GM12878 (cell line): ENCODE results near the gene UBTF. TPM values are rescaled to one million over a fixed set of nuclear protein-coding genes. Genes with fewer than 3 reads are reported as not detected.
A peak's percentile ranks its signal among the peaks of the same experiment; 100 is the strongest.

Experiments used
- ATAC-seq: fragments of 200-7000 bp; cut with Tn5 transposase; 3 replicates; pipeline ENCODE4 v1.9.1; 2020; ENCODE audit warnings: mild to moderate bottlenecking, moderate library complexity
- BruUV-seq: library from RNA; stranded (reverse); fragments of 400-500 nt; replicated peaks from 2 replicates; lab custom pipeline; 2021; lab: Mats Ljungman, UMichigan
- CTCF ChIA-PET: fragments of 300-600 bp; sonication (Branson Sonifier 250); formaldehyde crosslinking; extraction: SDS; loops from one replicate; lab custom pipeline; 2021; ENCODE audit warnings: inconsistent platforms; lab: Yijun Ruan, JAX
- POLR2A ChIA-PET: fragments of 350-600 bp; formaldehyde crosslinking; extraction: SDS; loops from one replicate; lab custom pipeline; 2021; ENCODE audit warnings: inconsistent platforms; lab: Charles Lee
- RAD21 ChIA-PET: fragments of 300-600 bp; sonication (Branson Sonifier 250); formaldehyde crosslinking; loops from one replicate; lab custom pipeline; 2023; ENCODE audit warnings: antibody characterized with exemption; ENCODE audit not compliant: unreplicated experiment; lab: Charles Lee
- SMC1A ChIA-PET: fragments of 300-600 bp; sonication (Branson Sonifier 250); formaldehyde crosslinking; loops from one replicate; lab custom pipeline; 2023; ENCODE audit not compliant: unreplicated experiment, uncharacterized antibody; lab: Charles Lee
- DNase-seq: peaks from one replicate; pipeline ENCODE4 v3.0.0-alpha.2; 2011; ENCODE audit warnings: low read depth, low spot score
- FAIRE-seq: peaks from 3 replicates; lab custom pipeline; 2011; peaks lifted over from hg19 to GRCh38; lab: Jason Lieb, UNC
- H2AFZ ChIP-seq: 2 replicates; pipeline ENCODE4 v1.6.0; 2011; ENCODE audit warnings: low read depth, low read length, control low read depth; ENCODE audit not compliant: control insufficient read depth
- H3K27ac ChIP-seq: 2 replicates; pipeline ENCODE4 v1.5.1; 2011; ENCODE audit warnings: control low read depth; ENCODE audit not compliant: control insufficient read depth, insufficient read depth
- H3K27me3 ChIP-seq, 2 experiments: replicated peaks in 1 of 2; 2 replicates each; pipeline versions ENCODE4 v1.6.0 to v1.6.1; 2011; ENCODE audit warnings: low read length in 1 of 2; ENCODE audit not compliant: control insufficient read depth in 2 of 2, insufficient read depth in 2 of 2
- H3K36me3 ChIP-seq, 2 experiments: 2 replicates each; pipeline ENCODE4 v1.5.1; 2011; ENCODE audit warnings: low read length in 1 of 2; ENCODE audit not compliant: control insufficient read depth in 2 of 2, insufficient read depth in 2 of 2
- H3K4me1 ChIP-seq: 2 replicates; pipeline ENCODE4 v1.6.1; 2011; ENCODE audit warnings: mild to moderate bottlenecking, low read length, moderate library complexity, mixed read lengths; ENCODE audit not compliant: control insufficient read depth, insufficient read depth
- H3K4me2 ChIP-seq: 2 replicates; pipeline ENCODE4 v1.6.0; 2011; ENCODE audit warnings: control low read depth; ENCODE audit not compliant: control insufficient read depth, insufficient read depth
- H3K4me3 ChIP-seq: fragments of 200-600 bp; sonication (generic); 2 replicates; pipeline ENCODE4 v1.5.1; 2016
- H3K79me2 ChIP-seq: 2 replicates; pipeline ENCODE4 v1.6.0; 2011; ENCODE audit warnings: low read length; ENCODE audit not compliant: control insufficient read depth, insufficient read depth
- H3K9ac ChIP-seq: 2 replicates; pipeline ENCODE4 v1.8.0; 2011; ENCODE audit warnings: low read length, control low read depth, mixed read lengths; ENCODE audit not compliant: control insufficient read depth, insufficient read depth
- H3K9me3 ChIP-seq: replicated peaks from 3 replicates; pipeline ENCODE4 v1.5.1; 2011; ENCODE audit warnings: mild to moderate bottlenecking, low read length; ENCODE audit not compliant: control insufficient read depth, insufficient read depth
- H4K20me1 ChIP-seq: 2 replicates; pipeline ENCODE4 v1.6.0; 2011; ENCODE audit not compliant: control insufficient read depth, insufficient read depth
- ASH2L ChIP-seq: fragments of 300-600, 200-600 bp; sonication (generic); IDR thresholded peaks from 2 replicates; pipeline ENCODE4 v1.6.1; 2017; ENCODE audit warnings: low read depth, mild to moderate bottlenecking, borderline replicate concordance
- ESRRA ChIP-seq: IDR thresholded peaks from 2 replicates; pipeline ENCODE4 v1.6.1; 2012; ENCODE audit warnings: mild to moderate bottlenecking, low read length, improper control_type of control experiment
- JUND ChIP-seq: IDR thresholded peaks from 2 replicates; pipeline ENCODE4 v1.6.1; 2012; ENCODE audit warnings: low read depth, mild to moderate bottlenecking, low read length, improper control_type of control experiment, moderate library complexity
- POLR2AphosphoS2 ChIP-seq: IDR thresholded peaks from 2 replicates; pipeline ENCODE4 v1.6.1; 2011; ENCODE audit warnings: low read depth, mild to moderate bottlenecking, low read length, improper control_type of control experiment, moderate library complexity
- POLR2AphosphoS5 ChIP-seq: IDR thresholded peaks from 2 replicates; pipeline ENCODE4 v1.6.1; 2011; ENCODE audit warnings: mild to moderate bottlenecking, low read length, inconsistent platforms
- SUZ12 ChIP-seq: fragments of 200-600 bp; sonication (generic); IDR thresholded peaks from one replicate; pipeline ENCODE4 v1.6.1; 2018; ENCODE audit warnings: antibody characterized with exemption, mild to moderate bottlenecking; ENCODE audit not compliant: unreplicated experiment
- ZNF24 ChIP-seq: fragments of 450-650 bp; IDR thresholded peaks from 2 replicates; pipeline ENCODE4 v1.6.1; 2017; ENCODE audit warnings: antibody characterized with exemption, mild to moderate bottlenecking
- WGBS: methylation state at CpG from one replicate; pipeline ENCODE4 v1.1.6; 2016; ENCODE audit warnings: low lambda C conversion rate; ENCODE audit not compliant: insufficient replicate concordance, insufficient coverage; ENCODE audit errors: missing lambda C conversion rate; 5-methylcytosine and 5-hydroxymethylcytosine counted together
- in situ Hi-C: fragments of 300-500 bp; cut with MboI; formaldehyde crosslinking; loops from 9 replicates; pipeline ENCODE4 v1.14.3; 2018; ENCODE audit warnings: mixed read lengths
- intact Hi-C: fragments of 100-400 bp; cut with micrococcal nuclease; formaldehyde crosslinking; loops from one replicate; pipeline ENCODE4 v1.14.2; 2022; ENCODE audit not compliant: unreplicated experiment
- polyA plus RNA-seq, 11 experiments: library from polyadenylated mRNA; depleted of rRNA in 4 of 11; unstranded in 6 of 11; stranded (reverse) in 5 of 11; fragments of >200 nt; fragmentation: Nextera tagmentation in 4 of 11; fragmentation: Illumina TruSeq in 1 of 11; extraction: Ambion mirVana in 4 of 11; extraction: Trizol in 1 of 11; gene quantifications; 1 replicate in 1 of 11; 2 replicates in 10 of 11; pipeline versions ENCODE4 v1.2.1 to v1.2.3, GENCODE V29; 2011 to 2016; ENCODE audit warnings: inconsistent platforms in 2 of 11, missing spikeins in 2 of 11, low read depth in 1 of 11
- total RNA-seq, 4 experiments: library from RNA; depleted of rRNA in 3 of 4; stranded (reverse); fragments of >200 nt in 3 of 4; fragmentation: Illumina TruSeq in 1 of 4; extraction: Trizol in 1 of 4; gene quantifications; 2 replicates each; pipeline versions ENCODE4 v1.2.1 to v1.2.3, GENCODE V29; 2013 to 2021
- TF ChIP-seq, protein P1 (sequence below): fragments of 150-350 bp; IDR thresholded peaks from 2 replicates; pipeline ENCODE4 v1.6.1; 2016; ENCODE audit warnings: low read depth, low read length

UBTF gene
- total and polyA plus RNA-seq, 10 of the 15 experiments (the other 5 are each of a cell fraction or from before 2014, with no cell fraction given), result 2.2 to 124 (median 79.6) TPM

DNA sequence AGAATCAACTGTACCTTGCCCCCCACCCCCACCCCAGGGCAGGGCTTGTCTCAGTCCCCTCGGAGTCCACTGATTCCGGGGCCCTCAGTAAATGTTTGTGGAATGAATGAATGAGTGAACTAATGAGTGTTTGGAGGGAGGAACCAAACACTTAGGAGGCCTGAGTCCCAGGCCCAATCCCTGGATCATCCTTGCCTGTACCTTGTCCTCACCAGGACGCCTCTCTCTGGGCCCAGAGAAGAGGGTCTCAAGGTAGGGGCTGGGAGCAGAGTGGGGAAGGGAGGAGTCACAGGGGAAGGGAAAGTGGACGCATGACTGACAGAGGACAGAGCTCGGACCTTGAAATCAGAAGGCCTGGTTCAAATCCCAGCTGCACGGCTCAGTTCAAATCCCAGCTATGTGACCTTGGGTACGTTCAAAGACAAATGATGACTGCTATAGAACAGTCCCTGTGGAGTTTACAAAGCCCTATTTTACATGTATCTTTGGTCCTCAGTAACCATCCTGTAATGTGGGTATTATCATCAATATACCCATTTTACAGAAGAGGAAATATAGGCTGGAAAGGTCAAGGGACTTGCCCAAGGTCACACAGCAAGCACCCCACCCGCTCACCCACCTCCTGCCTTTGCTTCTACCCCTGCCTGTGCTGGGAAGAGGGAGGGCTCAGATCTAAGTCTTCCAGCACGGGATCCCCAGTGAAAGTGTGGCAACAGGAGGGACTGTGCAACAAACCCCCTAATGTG is 30.2 kb upstream of the UBTF start:
- in situ Hi-C loops, result no loop called here

DNA sequence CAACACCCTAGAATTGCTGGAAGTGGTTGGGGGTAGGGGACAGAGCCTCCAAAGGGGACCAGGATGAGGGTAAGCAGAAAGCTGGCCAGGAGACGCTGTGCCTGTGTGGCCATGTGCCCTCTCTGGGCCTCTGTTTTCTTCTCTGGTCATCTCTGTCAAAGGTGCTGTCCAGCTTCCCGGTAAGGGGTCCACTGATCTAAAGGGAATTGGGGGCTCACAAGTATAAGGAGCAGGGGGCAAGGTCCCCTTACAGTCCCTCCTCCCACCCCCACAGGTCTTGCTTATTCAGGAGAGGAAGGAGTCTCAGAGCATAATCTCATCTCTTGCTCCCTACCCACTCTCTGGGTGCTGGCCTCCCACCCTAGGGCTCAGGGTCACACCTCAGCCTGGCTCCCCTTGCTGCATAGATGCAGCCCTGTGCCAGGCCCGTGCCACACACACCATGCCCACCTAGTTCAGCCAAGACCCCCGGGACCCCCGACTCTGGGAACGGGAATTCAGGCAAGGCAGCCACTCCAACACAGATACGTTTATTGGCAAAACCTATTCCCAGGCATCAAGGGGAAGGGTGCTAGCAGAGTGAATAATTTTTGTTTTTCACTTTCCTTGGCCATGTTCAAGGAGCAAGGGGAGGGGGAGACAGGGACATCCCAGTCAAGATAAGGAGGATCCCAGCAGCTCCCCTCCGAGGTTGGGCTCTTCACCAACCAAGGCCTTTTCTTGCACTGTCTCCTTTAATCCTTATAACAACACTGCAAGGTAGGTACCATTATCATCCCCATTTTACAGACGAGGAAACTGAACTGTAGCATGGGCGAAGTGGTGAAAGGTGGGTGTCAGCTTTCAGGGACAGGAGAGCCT is 28.6 kb upstream of the UBTF start:
- Histone ChIP-seq H3K9me3 (no peaks in the 10 kb centered on the region), H3K4me1 (peaks cover 36% of the 10 kb centered on the region), H2AFZ (no peak overlapping the region; the same call in 1 of the 2 replicates), H3K4me2 (peak overlapping the region; percentile 25; the same call in 1 of the 2 replicates), H3K9ac (no peak overlapping the region), H3K27me3 (no peaks in the 10 kb centered on the region), H3K4me3 (no peak overlapping the region), H3K79me2 (no peaks in the 10 kb centered on the region), H4K20me1 (no peaks in the 10 kb centered on the region), H3K27ac (no peak overlapping the region), H3K36me3 (no peaks in the 10 kb centered on the region)
- RAD21 ChIA-PET, result interaction anchor here (1.6 kb wide), 1 partner anchor 32 kb away, joined by 6 read pairs; no protein-coding TSS in a partner anchor
- TF ChIP-seq, protein P1, sequence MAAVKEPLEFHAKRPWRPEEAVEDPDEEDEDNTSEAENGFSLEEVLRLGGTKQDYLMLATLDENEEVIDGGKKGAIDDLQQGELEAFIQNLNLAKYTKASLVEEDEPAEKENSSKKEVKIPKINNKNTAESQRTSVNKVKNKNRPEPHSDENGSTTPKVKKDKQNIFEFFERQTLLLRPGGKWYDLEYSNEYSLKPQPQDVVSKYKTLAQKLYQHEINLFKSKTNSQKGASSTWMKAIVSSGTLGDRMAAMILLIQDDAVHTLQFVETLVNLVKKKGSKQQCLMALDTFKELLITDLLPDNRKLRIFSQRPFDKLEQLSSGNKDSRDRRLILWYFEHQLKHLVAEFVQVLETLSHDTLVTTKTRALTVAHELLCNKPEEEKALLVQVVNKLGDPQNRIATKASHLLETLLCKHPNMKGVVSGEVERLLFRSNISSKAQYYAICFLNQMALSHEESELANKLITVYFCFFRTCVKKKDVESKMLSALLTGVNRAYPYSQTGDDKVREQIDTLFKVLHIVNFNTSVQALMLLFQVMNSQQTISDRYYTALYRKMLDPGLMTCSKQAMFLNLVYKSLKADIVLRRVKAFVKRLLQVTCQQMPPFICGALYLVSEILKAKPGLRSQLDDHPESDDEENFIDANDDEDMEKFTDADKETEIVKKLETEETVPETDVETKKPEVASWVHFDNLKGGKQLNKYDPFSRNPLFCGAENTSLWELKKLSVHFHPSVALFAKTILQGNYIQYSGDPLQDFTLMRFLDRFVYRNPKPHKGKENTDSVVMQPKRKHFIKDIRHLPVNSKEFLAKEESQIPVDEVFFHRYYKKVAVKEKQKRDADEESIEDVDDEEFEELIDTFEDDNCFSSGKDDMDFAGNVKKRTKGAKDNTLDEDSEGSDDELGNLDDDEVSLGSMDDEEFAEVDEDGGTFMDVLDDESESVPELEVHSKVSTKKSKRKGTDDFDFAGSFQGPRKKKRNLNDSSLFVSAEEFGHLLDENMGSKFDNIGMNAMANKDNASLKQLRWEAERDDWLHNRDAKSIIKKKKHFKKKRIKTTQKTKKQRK, result no peak
- TF ChIP-seq POLR2AphosphoS2 (no peak), ASH2L (no peak), ESRRA (no peak), SUZ12 (no peak), POLR2AphosphoS5 (no peak)
- in situ Hi-C loops (no loop called here), intact Hi-C loops (no loop called here)
- DNase-seq (no peak), ATAC-seq (no peak), FAIRE-seq (no peak)
- SMC1A ChIA-PET, result interaction anchor here (0.7 kb wide), 1 partner anchor 10 kb away, joined by 4 read pairs; no protein-coding TSS in a partner anchor
- 65% methylated on average over 10 of the region's 10 CpGs for WGBS
- CTCF ChIA-PET, result interaction anchor here (1.8 to 2.1 kb wide), 2 partner anchors 38 to 82 kb away, joined by 4 to 8 read pairs; no protein-coding TSS in a partner anchor
- POLR2A ChIA-PET, result interaction anchor here (0.8 to 3.0 kb wide), 3 partner anchors 12 to 31 kb away, joined by 5 to 26 read pairs (median 18); no protein-coding TSS in a partner anchor
- no TSS peak for BruUV-seq

More for the DNA sequence above, 30.2 kb upstream of the UBTF start:
- FAIRE-seq (peak; percentile 13), ATAC-seq (no peak), DNase-seq (no peak)
- RAD21 ChIA-PET, result no interaction called here
- POLR2A ChIA-PET, result interaction anchor here (1.0 kb wide), 1 partner anchor 39 kb away, joined by 3 read pairs; no protein-coding TSS in a partner anchor
- TF ChIP-seq ZNF24 (peak; percentile 54; the same call in 1 of the 2 replicates), JUND (no peak)
- BruUV-seq, result no TSS peak
- CTCF ChIA-PET, result interaction anchor here (0.9 to 1.1 kb wide), 2 partner anchors 40 to 46 kb away, joined by 3 read pairs; no protein-coding TSS in a partner anchor
- no peak overlapping the region for H3K4me3 ChIP-seq
- no peaks in the 10 kb centered on the region for H3K27me3 ChIP-seq
- no peaks in the 10 kb centered on the region for H3K36me3 ChIP-seq
- SMC1A ChIA-PET, result no interaction called here
- H3K9me3 ChIP-seq, result no peaks in the 10 kb centered on the region
- H3K4me1 ChIP-seq, result peaks cover 36% of the 10 kb centered on the region
- H3K27ac ChIP-seq, result no peak overlapping the region
- 71% methylated on average over 9 of the region's 9 CpGs for WGBS
- H3K79me2 ChIP-seq, result no peaks in the 10 kb centered on the region
- intact Hi-C loops, result no loop called here
- no peak overlapping the region for H3K4me2 ChIP-seq
- no peak overlapping the region for H3K9ac ChIP-seq
- no peaks in the 10 kb centered on the region for H4K20me1 ChIP-seq
- H2AFZ ChIP-seq, result no peak overlapping the region
